HUES6 (cell line): ENCODE data around the gene TTC28.

Experiments used
- H3K27ac ChIP-seq: 2 replicates; pipeline ENCODE4 v1.7.0; 2013; ENCODE audit warnings: low read depth, mild to moderate bottlenecking, low read length, inconsistent platforms
- H3K27me3 ChIP-seq: 2 replicates; pipeline ENCODE4 v1.6.1; 2013; ENCODE audit warnings: low read length; ENCODE audit not compliant: control insufficient read depth, insufficient read depth
- H3K36me3 ChIP-seq: 2 replicates; pipeline ENCODE4 v1.6.1; 2013; ENCODE audit warnings: low read length; ENCODE audit not compliant: control insufficient read depth, insufficient read depth
- H3K4me1 ChIP-seq: 2 replicates; pipeline ENCODE4 v1.6.1; 2013; ENCODE audit warnings: low read length; ENCODE audit not compliant: control insufficient read depth, insufficient read depth
- H3K4me3 ChIP-seq: 2 replicates; pipeline ENCODE4 v1.5.1; 2013; ENCODE audit warnings: low read depth, low read length
- H3K9ac ChIP-seq: one replicate; pipeline ENCODE4 v1.6.1; 2013; ENCODE audit warnings: mild to moderate bottlenecking, low read length
- H3K9me3 ChIP-seq: 2 replicates; pipeline ENCODE4 v1.6.1; 2013; ENCODE audit warnings: low read depth, low read length; ENCODE audit not compliant: control insufficient read depth, insufficient read depth

The TTC28 gene

DNA sequence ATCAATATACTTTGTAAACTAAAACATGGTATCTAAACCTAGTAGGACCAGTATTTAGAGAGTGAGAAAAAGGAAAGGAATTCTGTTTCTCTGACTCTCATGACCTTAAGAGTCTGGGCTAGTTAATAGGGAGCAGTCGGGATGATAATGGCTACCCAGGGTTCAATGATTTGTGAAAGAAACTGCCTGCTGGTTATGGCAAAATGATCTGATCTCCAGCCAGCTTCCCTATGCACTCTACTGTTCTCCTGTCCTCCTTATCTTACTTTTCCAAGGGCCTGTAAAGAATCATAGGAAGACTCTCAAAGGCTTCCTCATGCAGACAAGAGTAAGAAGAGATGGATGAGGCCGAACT is 567.5 kb downstream of the TTC28 start:
- H3K27me3 ChIP-seq = no peaks in the 10 kb centered on the region
- no peak overlapping the region for H3K27ac ChIP-seq
- H3K4me1 ChIP-seq = peaks cover 35% of the 10 kb centered on the region
- H3K4me3 ChIP-seq = no peak overlapping the region
- no peaks in the 10 kb centered on the region for H3K36me3 ChIP-seq
- H3K9ac ChIP-seq = no peak overlapping the region
- no peaks in the 10 kb centered on the region for H3K9me3 ChIP-seq

DNA sequence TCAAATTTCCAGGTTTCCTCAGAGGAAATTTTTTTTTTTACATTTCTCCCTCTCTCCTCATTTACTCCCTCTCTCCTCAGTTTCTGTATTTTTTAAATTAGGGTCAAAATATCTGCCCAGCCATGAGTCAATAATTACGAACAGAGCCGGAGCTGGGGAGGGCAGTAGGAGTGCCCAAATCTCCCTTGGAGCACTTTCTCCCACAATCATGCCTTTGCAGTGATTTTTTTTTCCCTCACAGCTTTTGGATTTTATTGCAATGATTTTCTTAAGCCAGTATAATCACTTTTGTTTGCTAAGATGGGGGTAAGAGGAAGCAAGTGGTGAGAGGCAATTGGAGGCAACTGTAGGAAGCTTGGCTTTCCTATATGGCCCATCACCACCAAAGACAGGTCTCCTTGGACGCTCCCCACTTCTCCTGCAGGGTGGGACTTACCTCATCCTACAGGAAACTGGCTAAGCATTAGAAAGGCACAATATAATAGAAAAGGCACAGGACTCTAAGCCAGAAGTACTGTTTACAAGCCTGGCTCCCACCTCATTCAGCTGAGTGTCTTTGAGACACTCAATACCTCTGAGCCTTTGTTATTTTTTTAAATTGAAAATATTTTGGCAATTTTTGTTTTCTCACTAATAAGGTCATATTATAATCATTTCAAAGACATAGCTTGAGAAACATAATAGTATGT is 568.0 kb downstream of the TTC28 start:
- Histone ChIP-seq H3K27ac (no peak overlapping the region), H3K9ac (no peak overlapping the region), H3K27me3 (no peaks in the 10 kb centered on the region), H3K4me3 (no peak overlapping the region), H3K9me3 (no peaks in the 10 kb centered on the region), H3K4me1 (peaks cover 31% of the 10 kb centered on the region), H3K36me3 (no peaks in the 10 kb centered on the region)

- Histone ChIP-seq H3K9ac (no peak overlapping the region), H3K27me3 (no peaks in the 10 kb centered on the region), H3K9me3 (no peaks in the 10 kb centered on the region), H3K36me3 (no peaks in the 10 kb centered on the region), H3K4me3 (no peak overlapping the region), H3K4me1 (peaks cover 24% of the 10 kb centered on the region), H3K27ac (no peak overlapping the region)
Measured at GRCh38 chr22:28108851-28109250, 570.8 kb downstream of the TTC28 start.

DNA sequence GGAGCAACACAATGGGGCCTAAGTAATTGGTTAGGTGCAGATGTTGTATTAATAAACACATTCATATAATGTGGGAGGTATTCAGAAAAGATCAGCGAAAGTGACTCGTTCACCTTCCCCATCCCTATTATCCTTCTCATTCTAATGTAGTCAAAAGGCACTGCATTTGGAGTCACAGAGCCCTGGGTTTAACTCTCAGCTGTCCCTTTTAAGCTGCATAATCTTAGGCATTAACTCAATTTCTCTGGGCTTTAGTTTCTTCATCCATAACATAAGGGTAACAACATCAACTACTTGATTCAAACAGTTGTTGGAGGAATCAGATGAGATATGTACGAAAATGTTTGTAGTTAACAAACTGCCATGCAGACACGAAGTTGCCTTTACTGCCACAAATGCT is 573.0 kb downstream of the TTC28 start:
- Histone ChIP-seq H3K27ac (no peak overlapping the region), H3K4me3 (no peak overlapping the region), H3K36me3 (no peaks in the 10 kb centered on the region), H3K9ac (no peak overlapping the region), H3K27me3 (no peaks in the 10 kb centered on the region), H3K4me1 (peaks cover 7% of the 10 kb centered on the region), H3K9me3 (no peaks in the 10 kb centered on the region)

GRCh38 chr22:28105988-28106387 is 573.7 kb downstream of the TTC28 start:
- Histone ChIP-seq H3K9me3 (no peaks in the 10 kb centered on the region), H3K27ac (no peak overlapping the region), H3K36me3 (no peaks in the 10 kb centered on the region), H3K4me3 (no peak overlapping the region), H3K4me1 (peaks cover 5% of the 10 kb centered on the region; the same call in 1 of the 2 replicates), H3K9ac (no peak overlapping the region), H3K27me3 (no peaks in the 10 kb centered on the region)

DNA sequence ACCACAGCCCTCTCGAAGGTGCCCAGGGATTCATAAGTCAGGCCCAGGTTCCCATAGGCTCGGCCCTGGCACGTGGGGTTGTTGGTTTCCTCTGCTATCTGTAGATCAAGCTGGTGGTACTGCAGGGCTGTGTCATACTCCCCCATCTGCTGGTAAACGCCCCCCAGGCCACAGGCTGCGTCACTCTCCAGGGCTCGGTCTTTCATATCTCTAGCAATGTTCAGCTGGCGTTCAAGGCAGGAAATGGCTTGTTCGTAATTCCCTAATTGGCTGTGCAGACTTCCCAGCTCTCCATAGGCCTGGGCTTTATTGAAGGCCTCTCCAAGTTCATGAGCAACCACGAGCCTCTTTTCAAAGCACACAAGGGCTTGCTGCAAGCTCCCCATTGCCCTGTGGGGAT is 574.2 kb downstream of the TTC28 start:
- no peak overlapping the region for H3K27ac ChIP-seq
- no peaks in the 10 kb centered on the region for H3K9me3 ChIP-seq
- H3K9ac ChIP-seq = no peak overlapping the region
- H3K27me3 ChIP-seq = no peaks in the 10 kb centered on the region
- no peaks in the 10 kb centered on the region for H3K36me3 ChIP-seq
- no peak overlapping the region for H3K4me3 ChIP-seq
- H3K4me1 ChIP-seq = peaks cover 5% of the 10 kb centered on the region; the same call in 1 of the 2 replicates

GRCh38 chr22:28103596-28103995 is 576.0 kb downstream of the TTC28 start:
- Histone ChIP-seq H3K9ac (no peak overlapping the region), H3K4me3 (no peak overlapping the region), H3K36me3 (no peaks in the 10 kb centered on the region), H3K27ac (no peak overlapping the region), H3K4me1 (peaks cover 2% of the 10 kb centered on the region; the same call in 1 of the 2 replicates), H3K27me3 (no peaks in the 10 kb centered on the region), H3K9me3 (no peaks in the 10 kb centered on the region)

- no peaks in the 10 kb centered on the region for H3K4me1 ChIP-seq
- no peak overlapping the region for H3K4me3 ChIP-seq
- H3K9me3 ChIP-seq = no peaks in the 10 kb centered on the region
Measured at GRCh38 chr22:28102151-28102812, 577.4 kb downstream of the TTC28 start.

GRCh38 chr22:28097627-28098026 is 582.0 kb downstream of the TTC28 start:
- Histone ChIP-seq H3K4me3 (no peak overlapping the region), H3K27ac (no peak overlapping the region), H3K9ac (no peak overlapping the region), H3K4me1 (no peaks in the 10 kb centered on the region), H3K27me3 (no peaks in the 10 kb centered on the region), H3K36me3 (no peaks in the 10 kb centered on the region), H3K9me3 (no peaks in the 10 kb centered on the region)

More at GRCh38 chr22:28102151-28102812, 577.4 kb downstream of the TTC28 start:
- Histone ChIP-seq H3K36me3 (no peaks in the 10 kb centered on the region), H3K27me3 (no peaks in the 10 kb centered on the region), H3K9ac (no peak overlapping the region), H3K27ac (no peak overlapping the region)

DNA sequence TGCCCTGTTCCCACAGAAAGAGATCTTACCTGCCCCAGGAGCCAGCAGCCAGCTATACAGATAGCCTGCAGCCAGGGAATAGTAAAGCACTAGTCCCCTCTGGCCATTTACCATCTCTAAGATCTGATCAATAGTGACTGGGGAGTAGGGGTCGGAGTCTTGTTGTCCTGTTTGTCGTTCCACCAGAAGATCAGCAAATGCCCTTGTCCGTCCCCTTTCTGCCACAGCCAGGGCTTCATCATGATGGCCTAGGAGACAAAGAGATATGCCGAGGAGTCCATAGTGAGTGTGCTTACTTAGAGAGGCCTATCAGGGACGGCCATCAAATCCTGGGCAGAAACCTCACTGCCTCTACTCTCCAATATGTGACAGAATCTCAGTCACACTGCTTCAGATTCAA is 583.5 kb downstream of the TTC28 start:
- Histone ChIP-seq H3K9me3 (no peaks in the 10 kb centered on the region), H3K27ac (no peak overlapping the region), H3K36me3 (no peaks in the 10 kb centered on the region), H3K9ac (no peak overlapping the region), H3K27me3 (no peaks in the 10 kb centered on the region), H3K4me3 (no peak overlapping the region), H3K4me1 (no peaks in the 10 kb centered on the region)

DNA sequence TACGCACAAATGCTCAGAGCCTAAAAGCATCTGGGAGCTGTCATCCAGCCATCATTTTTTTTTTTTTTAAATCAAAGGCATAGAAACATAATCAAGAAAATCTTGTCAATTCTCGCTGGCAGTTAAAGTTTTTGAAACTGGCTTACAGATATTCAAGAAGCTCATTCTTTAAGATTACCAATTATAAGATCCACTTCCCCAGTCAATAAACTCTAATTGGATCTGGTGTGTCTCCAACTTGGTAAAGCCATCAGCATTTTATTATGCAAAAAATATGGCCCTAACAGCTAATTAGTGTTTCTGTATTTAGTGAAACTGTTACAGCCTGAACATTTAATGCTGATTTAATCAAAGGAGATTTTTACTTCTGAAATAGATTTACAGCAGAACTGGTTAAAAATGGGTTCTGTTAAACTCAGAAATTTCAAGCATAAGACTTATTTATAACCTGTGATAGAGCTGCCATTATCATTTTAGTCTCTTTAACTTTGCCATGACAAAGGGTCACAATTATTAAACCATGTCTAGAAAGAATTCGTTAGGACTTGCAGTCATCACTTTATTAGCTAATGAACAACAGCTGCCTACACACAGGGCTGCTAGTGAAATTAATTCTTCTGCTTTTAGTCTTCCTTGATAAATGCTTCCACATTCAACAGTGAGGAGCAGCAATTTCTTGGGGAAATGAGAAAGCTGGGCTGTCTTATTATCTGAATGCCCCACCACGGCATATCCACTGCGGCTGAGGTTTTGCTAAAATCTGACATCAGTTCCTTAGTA is 584.1 kb downstream of the TTC28 start:
- H3K9ac ChIP-seq = no peak overlapping the region
- H3K4me1 ChIP-seq = no peaks in the 10 kb centered on the region
- H3K27me3 ChIP-seq = no peaks in the 10 kb centered on the region
- H3K27ac ChIP-seq = no peak overlapping the region
- H3K36me3 ChIP-seq = no peaks in the 10 kb centered on the region
- H3K9me3 ChIP-seq = no peaks in the 10 kb centered on the region
- no peak overlapping the region for H3K4me3 ChIP-seq
